Dermis lymphatic vessel endothelial cell (primary cell): Measurements from ENCODE around the gene LORICRIN. TPM values are rescaled to one million over a fixed set of nuclear protein-coding genes. Genes with fewer than 3 reads are reported as not detected.

Experiments used
- total RNA-seq: library from RNA; depleted of rRNA; stranded (reverse); fragments of >200 nt; gene quantifications from 2 replicates; pipeline ENCODE4 v1.2.1, GENCODE V29; 2014

The LORICRIN gene, protein sequence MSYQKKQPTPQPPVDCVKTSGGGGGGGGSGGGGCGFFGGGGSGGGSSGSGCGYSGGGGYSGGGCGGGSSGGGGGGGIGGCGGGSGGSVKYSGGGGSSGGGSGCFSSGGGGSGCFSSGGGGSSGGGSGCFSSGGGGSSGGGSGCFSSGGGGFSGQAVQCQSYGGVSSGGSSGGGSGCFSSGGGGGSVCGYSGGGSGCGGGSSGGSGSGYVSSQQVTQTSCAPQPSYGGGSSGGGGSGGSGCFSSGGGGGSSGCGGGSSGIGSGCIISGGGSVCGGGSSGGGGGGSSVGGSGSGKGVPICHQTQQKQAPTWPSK
- not detected in 2 replicates for total RNA-seq

GRCh38 chr1:153259387-153259786 lies at the start of gene LORICRIN:
LORICRIN (plus strand) TSS chr1:153259687; CDS start chr1:153260950, 1,263 bp downstream.

DNA sequence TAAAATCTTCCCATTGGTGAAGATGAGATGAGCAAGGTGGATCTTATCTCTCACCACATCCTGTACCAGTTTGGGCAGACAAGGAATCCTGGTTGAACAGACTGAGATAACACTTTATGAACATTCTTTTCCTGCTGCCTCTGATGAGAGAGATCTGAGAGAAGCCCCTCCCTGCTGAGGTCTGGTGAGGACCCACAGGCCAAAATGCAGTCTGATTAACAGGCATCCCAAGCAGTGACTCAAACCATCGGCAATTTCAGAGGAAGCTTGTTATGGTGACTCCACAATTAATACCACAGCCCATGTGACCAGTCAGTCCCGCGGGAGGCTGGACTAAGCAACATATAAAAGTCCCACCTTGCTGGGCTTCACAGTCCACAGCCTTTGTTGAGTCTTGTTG lies 42.3 kb upstream of the LORICRIN start, which contains the start of gene PRR9:
PRR9 (plus strand) TSS at position 373 of the 400 bp plus-strand sequence. CDS start 561 bp downstream, outside the sequence.

Other genes starting within 250 kb of the LORICRIN start
- not detected in 2 replicates for gene SPRR1B, start 228.5 kb upstream of the LORICRIN start, total RNA-seq
- gene SPRR2D, start 218.6 kb upstream of the LORICRIN start, total RNA-seq = not detected in 2 replicates
- not detected in 2 replicates for gene SPRR2A, start 202.2 kb upstream of the LORICRIN start, total RNA-seq
- not detected in 2 replicates for gene SPRR2B, start 188.1 kb upstream of the LORICRIN start, total RNA-seq
- not detected in 2 replicates for gene SPRR2E, start 165.2 kb upstream of the LORICRIN start, total RNA-seq
- not detected in 2 replicates for gene SPRR2F, start 146.2 kb upstream of the LORICRIN start, total RNA-seq
- gene SPRR2G, start 108.8 kb upstream of the LORICRIN start, total RNA-seq = not detected in 2 replicates
- not detected in 2 replicates for gene LELP1, start 56.3 kb upstream of the LORICRIN start, total RNA-seq
- gene PRR9, start 42.1 kb upstream of the LORICRIN start, total RNA-seq = not detected in 2 replicates
- gene PGLYRP3, start 53.3 kb downstream of the LORICRIN start, total RNA-seq = not detected in 2 replicates
- gene PGLYRP4, start 89.2 kb downstream of the LORICRIN start, total RNA-seq = not detected in 2 replicates
- gene S100A9, start 98.2 kb downstream of the LORICRIN start, total RNA-seq = not detected in 2 replicates
- not detected in 2 replicates for gene S100A12, start 115.9 kb downstream of the LORICRIN start, total RNA-seq
- gene S100A8, start 131.4 kb downstream of the LORICRIN start, total RNA-seq = not detected in 2 replicates
- not detected in 2 replicates for gene S100A7A, start 156.8 kb downstream of the LORICRIN start, total RNA-seq
- gene S100A7, start 201.0 kb downstream of the LORICRIN start, total RNA-seq = not detected in 2 replicates